ENCODE results near the gene EEF1G. TPM values are rescaled to one million over a fixed set of nuclear protein-coding genes. Genes with fewer than 3 reads are reported as not detected.

Gene EEF1G
- total and polyA plus RNA-seq, 2 of the 13 experiments (the other 11 are each of a cell fraction or from before 2014, with no cell fraction given), result 1,787 to 2,144 TPM

DNA sequence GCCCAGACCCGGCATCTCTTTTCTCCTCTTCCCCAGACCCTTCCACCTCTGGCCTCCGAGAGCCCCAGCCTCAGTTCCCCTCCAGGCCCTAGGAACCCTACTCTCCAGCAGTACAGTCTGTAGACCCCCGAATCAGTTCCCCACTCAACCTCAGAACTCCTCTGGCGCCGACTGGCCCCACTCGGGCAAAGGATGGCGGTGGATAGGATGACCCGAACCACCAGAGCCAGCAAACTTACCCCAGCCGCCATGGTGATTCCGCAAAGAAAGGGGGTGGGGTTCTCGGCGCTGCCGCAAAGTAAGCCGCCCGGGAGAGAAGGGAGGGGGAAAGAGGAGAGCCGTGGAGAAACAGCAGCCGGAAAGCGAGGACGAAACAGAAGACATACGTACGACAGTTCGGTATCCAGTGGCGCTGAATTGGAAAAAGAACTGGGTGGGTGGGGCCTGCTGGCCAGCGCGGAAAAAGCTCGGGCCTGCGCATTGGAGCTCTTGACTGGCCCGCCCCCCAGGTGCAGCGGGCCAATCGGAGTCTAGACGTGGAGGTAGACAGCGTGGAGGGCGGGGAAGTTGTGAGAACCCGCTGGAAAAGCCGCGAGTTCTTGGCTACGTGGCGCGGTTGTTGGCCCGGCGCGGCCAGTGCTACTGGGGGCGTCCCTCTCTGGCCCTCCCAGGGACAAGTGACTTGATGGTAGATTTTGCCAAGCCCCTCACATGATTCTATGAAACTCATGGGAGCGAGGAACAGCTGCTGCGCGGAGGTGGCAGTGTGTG is at the start of gene EEF1G (continued):
- TF ChIP-seq, protein P1, sequence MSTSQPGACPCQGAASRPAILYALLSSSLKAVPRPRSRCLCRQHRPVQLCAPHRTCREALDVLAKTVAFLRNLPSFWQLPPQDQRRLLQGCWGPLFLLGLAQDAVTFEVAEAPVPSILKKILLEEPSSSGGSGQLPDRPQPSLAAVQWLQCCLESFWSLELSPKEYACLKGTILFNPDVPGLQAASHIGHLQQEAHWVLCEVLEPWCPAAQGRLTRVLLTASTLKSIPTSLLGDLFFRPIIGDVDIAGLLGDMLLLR (CRISPR knock-in tag; IDR thresholded peaks at IDR 0.05), result no peak
- 0 out of 2 replicates have a peak, but pooled peaks have one; percentile 24 for TF ChIP-seq ZNF746 (CRISPR knock-in tag; IDR thresholded peaks at IDR 0.05)
- TF ChIP-seq ZNF281 (CRISPR knock-in tag; IDR thresholded peaks at IDR 0.05; ENCODE audit: borderline replicate concordance), result peak; percentile 54; the same call in 1 of the 2 replicates
- no peak for TF ChIP-seq SMARCC2 (IDR thresholded peaks at IDR 0.05)
- peak; percentile 99 for TF ChIP-seq NFATC3 (CRISPR knock-in tag; IDR thresholded peaks at IDR 0.05)
- TF ChIP-seq DMAP1 (CRISPR knock-in tag; IDR thresholded peaks at IDR 0.05), result peak; percentile 95
- TF ChIP-seq FOXK2 (IDR thresholded peaks at IDR 0.05), result peak; percentile 62; the same call in 1 of the 2 replicates
- TF ChIP-seq BRCA1 (CRISPR knock-in tag; IDR thresholded peaks at IDR 0.05), result 0 out of 2 replicates have a peak, but pooled peaks have one; percentile 25
- peak; percentile 1; the same call in 1 of the 2 replicates for TF ChIP-seq KAT7 (CRISPR knock-in tag; IDR thresholded peaks at IDR 0.05; ENCODE audit: borderline replicate concordance)
- peak; percentile 67; the same call in 1 of the 2 replicates for TF ChIP-seq MIER3 (CRISPR knock-in tag; IDR thresholded peaks at IDR 0.05; ENCODE audit: borderline replicate concordance)
- TF ChIP-seq FOXP4 (CRISPR knock-in tag; IDR thresholded peaks at IDR 0.05), result 0 out of 2 replicates have a peak, but pooled peaks have one; percentile 7
- peak; percentile 29; the same call in 1 of the 2 replicates for TF ChIP-seq ZNF317 (CRISPR knock-in tag; IDR thresholded peaks at IDR 0.05)
- peak; percentile 83; the same call in 1 of the 2 replicates for TF ChIP-seq SMAD9 (CRISPR knock-in tag; IDR thresholded peaks at IDR 0.05)
- no peak for TF ChIP-seq LRRFIP1 (CRISPR knock-in tag; conservative IDR thresholded peaks at IDR 0.05)
- TF ChIP-seq, protein P2, sequence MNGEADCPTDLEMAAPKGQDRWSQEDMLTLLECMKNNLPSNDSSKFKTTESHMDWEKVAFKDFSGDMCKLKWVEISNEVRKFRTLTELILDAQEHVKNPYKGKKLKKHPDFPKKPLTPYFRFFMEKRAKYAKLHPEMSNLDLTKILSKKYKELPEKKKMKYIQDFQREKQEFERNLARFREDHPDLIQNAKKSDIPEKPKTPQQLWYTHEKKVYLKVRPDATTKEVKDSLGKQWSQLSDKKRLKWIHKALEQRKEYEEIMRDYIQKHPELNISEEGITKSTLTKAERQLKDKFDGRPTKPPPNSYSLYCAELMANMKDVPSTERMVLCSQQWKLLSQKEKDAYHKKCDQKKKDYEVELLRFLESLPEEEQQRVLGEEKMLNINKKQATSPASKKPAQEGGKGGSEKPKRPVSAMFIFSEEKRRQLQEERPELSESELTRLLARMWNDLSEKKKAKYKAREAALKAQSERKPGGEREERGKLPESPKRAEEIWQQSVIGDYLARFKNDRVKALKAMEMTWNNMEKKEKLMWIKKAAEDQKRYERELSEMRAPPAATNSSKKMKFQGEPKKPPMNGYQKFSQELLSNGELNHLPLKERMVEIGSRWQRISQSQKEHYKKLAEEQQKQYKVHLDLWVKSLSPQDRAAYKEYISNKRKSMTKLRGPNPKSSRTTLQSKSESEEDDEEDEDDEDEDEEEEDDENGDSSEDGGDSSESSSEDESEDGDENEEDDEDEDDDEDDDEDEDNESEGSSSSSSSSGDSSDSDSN (CRISPR knock-in tag; IDR thresholded peaks at IDR 0.05), result peak; percentile 60; the same call in 1 of the 2 replicates
- TF ChIP-seq ZNF891 (CRISPR knock-in tag; IDR thresholded peaks at IDR 0.05), result peak; percentile 81; the same call in 1 of the 2 replicates
- TF ChIP-seq, protein P3, sequence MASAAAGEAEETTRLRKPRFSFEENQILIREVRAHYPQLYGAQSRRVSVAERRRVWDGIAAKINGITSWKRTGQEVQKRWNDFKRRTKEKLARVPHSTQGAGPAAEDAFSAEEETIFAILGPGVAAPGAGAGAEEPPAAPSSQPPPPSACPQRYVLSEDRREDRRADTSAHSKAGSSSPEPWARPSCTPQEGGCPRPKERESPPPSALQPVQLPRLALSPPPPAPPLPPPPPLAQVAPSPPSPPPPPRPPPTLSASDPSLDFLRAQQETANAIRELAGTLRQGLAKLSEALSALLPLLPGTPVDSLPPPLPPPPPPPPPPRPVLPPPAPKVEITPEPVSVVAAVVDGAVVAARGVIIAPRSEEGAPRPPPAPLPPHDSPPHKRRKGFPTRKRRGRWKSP (CRISPR knock-in tag; IDR thresholded peaks at IDR 0.05), result peak; percentile 90; the same call in 1 of the 2 replicates

Measured in HepG2 (cell line).